HG03469 (cell line): ENCODE data around the gene TNIP2.

ENCODE experiments used
- ATAC-seq: cut with Tn5 transposase; IDR thresholded peaks from one replicate; pipeline ENCODE4 v1.9.1; 2021; ENCODE audit warnings: mild to moderate bottlenecking, moderate library complexity, moderate number of reproducible peaks; ENCODE audit not compliant: unreplicated experiment

Gene TNIP2

GRCh38 chr4:2755821-2756690, at the start of gene TNIP2:
Gene TNIP2, minus strand, starts transcription at chr4:2756336. Its CDS starts 47 bp downstream, at chr4:2756289.
- ATAC-seq, result peak; percentile 34

- ATAC-seq, result no peak
Observed at GRCh38 chr4:2804973-2805501, 48.9 kb upstream of the TNIP2 start.

- ATAC-seq, result no peak
Observed at GRCh38 chr4:2804449-2804972, 48.4 kb upstream of the TNIP2 start.

GRCh38 chr4:2803624-2804448, 47.7 kb upstream of the TNIP2 start:
- ATAC-seq, result no peak

- no peak for ATAC-seq
Observed at GRCh38 chr4:2802618-2803531, 46.7 kb upstream of the TNIP2 start.

GRCh38 chr4:2800691-2801596, 44.8 kb upstream of the TNIP2 start:
- no peak for ATAC-seq

- no peak for ATAC-seq
Observed at GRCh38 chr4:2799971-2800690, 44.0 kb upstream of the TNIP2 start.

GRCh38 chr4:2799224-2799911, 43.2 kb upstream of the TNIP2 start:
- ATAC-seq, result no peak

GRCh38 chr4:2798399-2799223, 42.5 kb upstream of the TNIP2 start:
- ATAC-seq, result no peak

- no peak for ATAC-seq
Observed at GRCh38 chr4:2797545-2798305, 41.6 kb upstream of the TNIP2 start.

- no peak for ATAC-seq
Observed at GRCh38 chr4:2796849-2797544, 40.9 kb upstream of the TNIP2 start.

- ATAC-seq, result no peak
Observed at GRCh38 chr4:2795893-2796848, 40.0 kb upstream of the TNIP2 start.

- no peak for ATAC-seq
Observed at GRCh38 chr4:2795300-2795892, 39.3 kb upstream of the TNIP2 start.
